Measurements from ENCODE around the gene PLXNA4.

PLXNA4 gene

GRCh38 chr7:132371948-132372347 is 204.3 kb downstream of the PLXNA4 start:
- DNase-seq (ENCODE audit: low read depth in 2 of 2, low spot score in 1 of 2), result no peak

- no peak for DNase-seq (ENCODE audit: low read depth in 2 of 2, low spot score in 1 of 2)
Observed at GRCh38 chr7:132368246-132368900, 207.9 kb downstream of the PLXNA4 start.

- DNase-seq (ENCODE audit: low read depth in 2 of 2, low spot score in 1 of 2), result no peak
Observed at GRCh38 chr7:132367795-132368194, 208.5 kb downstream of the PLXNA4 start.

GRCh38 chr7:132367004-132367403 is 209.3 kb downstream of the PLXNA4 start:
- DNase-seq (ENCODE audit: low read depth in 2 of 2, low spot score in 1 of 2), result no peak

GRCh38 chr7:132364226-132364625 is 212.0 kb downstream of the PLXNA4 start:
- DNase-seq (ENCODE audit: low read depth in 2 of 2, low spot score in 1 of 2), result no peak

- no peak for DNase-seq (ENCODE audit: low read depth in 2 of 2, low spot score in 1 of 2)
Observed at GRCh38 chr7:132362059-132362458, 214.2 kb downstream of the PLXNA4 start.

- no peak for DNase-seq (ENCODE audit: low read depth in 2 of 2, low spot score in 1 of 2)
Observed at GRCh38 chr7:132361146-132361545, 215.1 kb downstream of the PLXNA4 start.

- DNase-seq (ENCODE audit: low read depth in 2 of 2, low spot score in 1 of 2), result no peak
Observed at GRCh38 chr7:132359743-132360142, 216.5 kb downstream of the PLXNA4 start.

GRCh38 chr7:132355048-132355447 is 221.2 kb downstream of the PLXNA4 start:
- DNase-seq (ENCODE audit: low read depth in 2 of 2, low spot score in 1 of 2), result no peak

- no peak for DNase-seq (ENCODE audit: low read depth in 2 of 2, low spot score in 1 of 2)
Observed at GRCh38 chr7:132354527-132354926, 221.7 kb downstream of the PLXNA4 start.

GRCh38 chr7:132353936-132354335 is 222.3 kb downstream of the PLXNA4 start:
- no peak for DNase-seq (ENCODE audit: low read depth in 2 of 2, low spot score in 1 of 2)

GRCh38 chr7:132352800-132353199 is 223.5 kb downstream of the PLXNA4 start:
- DNase-seq (ENCODE audit: low read depth in 2 of 2, low spot score in 1 of 2), result no peak

GRCh38 chr7:132351954-132352499 is 224.2 kb downstream of the PLXNA4 start:
- DNase-seq (ENCODE audit: low read depth in 2 of 2, low spot score in 1 of 2), result no peak

GRCh38 chr7:132350741-132351140 is 225.5 kb downstream of the PLXNA4 start:
- DNase-seq (ENCODE audit: low read depth in 2 of 2, low spot score in 1 of 2), result no peak

- DNase-seq (ENCODE audit: low read depth in 2 of 2, low spot score in 1 of 2), result no peak
Observed at GRCh38 chr7:132349075-132349474, 227.2 kb downstream of the PLXNA4 start.

GRCh38 chr7:132348341-132348740 is 227.9 kb downstream of the PLXNA4 start:
- no peak for DNase-seq (ENCODE audit: low read depth in 2 of 2, low spot score in 1 of 2)

- DNase-seq (ENCODE audit: low read depth in 2 of 2, low spot score in 1 of 2), result no peak
Observed at GRCh38 chr7:132347858-132348257, 228.4 kb downstream of the PLXNA4 start.

GRCh38 chr7:132347123-132347522 is 229.1 kb downstream of the PLXNA4 start:
- no peak for DNase-seq (ENCODE audit: low read depth in 2 of 2, low spot score in 1 of 2)

- no peak for DNase-seq (ENCODE audit: low read depth in 2 of 2, low spot score in 1 of 2)
Observed at GRCh38 chr7:132345543-132346129, 230.6 kb downstream of the PLXNA4 start.

- no peak for DNase-seq (ENCODE audit: low read depth in 2 of 2, low spot score in 1 of 2)
Observed at GRCh38 chr7:132345030-132345429, 231.2 kb downstream of the PLXNA4 start.

GRCh38 chr7:132343199-132343598 is 233.1 kb downstream of the PLXNA4 start:
- no peak for DNase-seq (ENCODE audit: low read depth in 2 of 2, low spot score in 1 of 2)

GRCh38 chr7:132337450-132338080 is 238.7 kb downstream of the PLXNA4 start:
- DNase-seq (ENCODE audit: low read depth in 2 of 2, low spot score in 1 of 2), result no peak
